HG03135 (cell line): ENCODE results near the gene AKAP9.
"Not testable (repeated sequence)": the region's sequence is repeated elsewhere in the genome, so short reads cannot be mapped to it uniquely, and the experiment has no call there.

Experiments
- ATAC-seq: cut with Tn5 transposase; IDR thresholded peaks from one replicate; pipeline ENCODE4 v1.9.1; 2021; ENCODE audit warnings: mild to moderate bottlenecking, moderate library complexity; ENCODE audit not compliant: unreplicated experiment

AKAP9 gene

DNA sequence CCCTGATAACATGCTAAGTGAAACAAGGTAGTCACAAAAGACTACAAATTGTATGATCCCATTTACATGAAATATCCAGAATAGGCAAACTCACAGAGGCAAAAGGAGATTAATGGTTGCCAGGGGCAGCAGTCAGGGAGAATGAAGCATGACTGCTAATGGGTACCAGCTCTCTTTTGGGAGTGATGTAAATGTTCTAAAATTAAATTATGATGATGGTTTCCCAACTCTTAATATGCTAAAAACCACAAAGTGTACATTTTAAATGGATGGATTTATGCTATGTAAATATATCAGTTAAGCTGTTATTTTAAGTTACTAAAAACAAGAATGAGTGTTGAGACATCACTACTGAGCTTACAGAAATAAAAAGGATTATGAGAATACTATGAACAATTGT lies 181.0 kb downstream of the AKAP9 start:
- ATAC-seq, result no peak

DNA sequence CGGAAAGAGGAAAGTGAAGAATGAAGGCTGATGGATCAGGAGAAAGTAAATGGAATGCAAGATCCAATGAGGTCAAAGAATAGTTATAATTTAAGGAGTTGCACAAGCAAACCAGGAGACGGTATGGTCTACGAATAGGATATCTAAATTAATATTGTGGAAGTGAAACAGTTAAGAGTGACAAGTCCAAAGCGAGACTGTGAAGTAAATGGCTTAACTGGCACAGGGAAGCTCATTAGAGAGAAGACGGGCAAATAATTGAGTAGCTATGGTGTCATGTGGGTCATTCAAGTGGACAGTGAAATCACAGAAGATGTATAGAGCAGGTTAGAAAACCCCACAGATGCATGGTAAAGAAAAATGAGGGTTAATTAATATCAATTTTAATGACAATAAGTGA lies 190.4 kb downstream of the AKAP9 start:
- ATAC-seq, result no peak

- ATAC-seq, result no peak
Observed at GRCh38 chr7:92131764-92132330, 191.2 kb downstream of the AKAP9 start.

GRCh38 chr7:92133133-92133736 lies 192.6 kb downstream of the AKAP9 start:
- ATAC-seq, result no peak

DNA sequence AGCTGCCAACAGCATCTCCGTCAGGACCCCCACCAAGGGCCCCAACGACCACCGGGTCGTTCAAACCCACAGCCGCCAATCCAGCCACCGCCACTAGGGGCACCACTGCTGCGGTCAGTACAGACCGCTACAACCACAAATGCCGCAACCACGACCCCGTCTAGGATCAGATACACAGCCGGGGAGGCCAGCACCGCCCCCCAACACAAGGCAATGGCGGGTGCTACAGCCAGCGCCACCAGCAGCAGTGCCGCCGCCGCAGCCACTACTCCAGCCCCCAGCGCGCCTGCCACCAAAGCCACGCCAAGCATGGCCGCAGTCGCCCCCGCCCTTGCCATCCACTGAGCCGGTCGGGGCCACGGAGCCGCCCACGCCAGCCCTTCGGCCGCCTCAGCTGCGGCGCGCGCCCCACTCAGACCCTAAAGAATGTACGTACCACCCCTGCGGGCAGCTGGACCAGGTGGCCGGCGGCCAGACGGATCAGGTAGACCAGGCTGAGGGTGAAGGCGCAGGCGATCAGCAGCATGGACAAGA lies 193.1 kb downstream of the AKAP9 start:
- peak; percentile 34 for ATAC-seq

- ATAC-seq, result peak; percentile 89
Observed at GRCh38 chr7:92134271-92135051, 193.8 kb downstream of the AKAP9 start, which contains the start of gene CYP51A1. Gene CYP51A1, minus strand, starts transcription at chr7:92134477. Its CDS starts 113 bp downstream, at chr7:92134364.

DNA sequence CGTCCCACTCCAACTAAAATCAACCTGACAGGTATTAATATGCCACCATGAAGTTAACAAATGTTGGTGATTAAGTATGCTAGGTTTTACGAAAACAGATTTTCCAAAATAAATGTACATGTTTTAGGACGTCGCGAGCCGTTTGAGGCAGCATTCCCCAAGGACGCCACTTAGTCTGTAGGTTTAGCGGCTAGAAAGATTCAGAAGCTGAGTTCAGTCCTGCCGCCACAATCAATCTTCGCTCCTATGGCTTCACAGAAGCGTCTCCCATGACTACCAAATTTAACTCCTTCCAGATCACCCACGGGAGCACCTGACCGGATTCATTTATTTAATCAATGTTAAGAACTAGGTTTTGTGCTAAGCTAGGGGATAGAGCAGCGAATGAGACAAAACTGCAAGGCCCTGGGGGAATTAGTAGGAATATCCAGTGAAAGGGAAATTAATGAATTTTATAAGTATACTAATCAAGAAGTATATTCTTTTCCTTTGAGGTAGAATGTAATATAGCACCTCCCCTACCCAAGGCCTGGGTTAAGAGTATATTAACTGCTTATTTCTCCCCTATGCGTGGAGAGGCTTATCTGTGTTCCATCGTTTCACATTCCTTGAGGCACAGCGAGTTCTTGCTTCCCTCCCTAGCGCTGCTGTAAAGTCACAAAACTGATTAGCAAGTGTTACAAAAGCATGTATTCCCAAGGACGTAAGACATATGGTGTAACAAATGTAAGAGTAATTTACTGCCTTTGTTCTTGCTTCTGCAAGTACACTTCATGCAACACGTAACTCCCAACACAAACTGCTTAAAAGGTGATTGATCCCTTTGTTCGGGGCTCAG lies 194.6 kb downstream of the AKAP9 start:
- peak; percentile 9 for ATAC-seq

DNA sequence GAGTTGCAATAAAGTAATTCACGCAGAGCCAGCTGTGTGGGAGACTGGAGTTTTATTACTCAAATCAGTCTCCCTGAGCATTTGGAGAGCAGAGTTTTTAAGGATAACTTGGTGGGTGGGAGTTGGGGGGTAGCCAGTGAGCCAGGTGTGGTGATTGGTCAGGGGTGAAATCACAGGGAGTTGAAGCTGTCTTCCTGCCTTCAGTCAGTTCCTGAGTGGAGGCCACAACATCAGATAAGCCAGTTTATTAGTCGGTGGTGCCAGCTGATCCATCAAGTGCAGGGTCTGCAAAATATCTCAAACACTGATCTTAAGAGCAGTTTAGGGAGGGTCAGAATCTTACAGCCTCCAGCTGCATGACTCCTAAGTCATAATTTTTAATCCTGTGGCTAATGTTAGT lies 196.9 kb downstream of the AKAP9 start:
- no peak for ATAC-seq

DNA sequence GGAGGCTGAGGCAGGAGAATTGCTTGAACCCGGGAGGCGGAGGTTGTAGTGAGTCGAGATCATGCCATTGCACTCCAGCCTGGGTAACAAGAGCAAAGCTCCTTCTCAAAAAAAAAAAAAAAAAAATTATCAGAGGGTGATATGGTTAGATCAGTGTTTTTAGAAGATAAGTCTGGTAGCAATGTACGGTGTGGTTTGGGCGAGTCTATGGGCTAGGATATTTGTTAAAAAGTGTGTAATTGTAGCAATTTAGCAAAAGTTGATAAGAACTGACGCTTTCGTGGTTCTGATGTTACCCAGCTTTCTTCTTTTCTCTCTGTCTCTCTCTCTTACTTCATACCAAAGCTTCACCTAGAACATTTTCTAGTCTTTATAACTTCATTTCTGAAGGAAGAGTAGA lies 200.5 kb downstream of the AKAP9 start:
- ATAC-seq, result no peak

DNA sequence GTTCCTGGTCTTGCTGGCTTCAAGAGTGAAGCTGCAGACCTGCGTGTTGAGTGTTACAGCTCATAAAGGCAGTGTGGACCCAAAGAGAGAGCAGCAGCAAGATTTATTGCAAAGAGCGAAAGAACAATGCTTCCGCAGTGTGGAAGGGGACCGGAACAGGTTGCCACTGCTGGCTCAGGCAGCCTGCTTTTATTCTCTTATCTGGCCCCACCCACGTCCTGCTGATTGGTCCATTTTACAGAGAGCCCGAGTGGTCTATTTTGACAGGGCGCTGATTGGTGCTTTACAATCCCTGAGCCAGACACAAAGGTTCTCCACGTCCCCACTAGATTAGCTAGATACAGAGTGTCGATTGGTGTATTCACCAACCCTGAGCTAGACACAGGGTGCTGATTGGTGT lies 202.1 kb downstream of the AKAP9 start:
- not testable (repeated sequence) for ATAC-seq

DNA sequence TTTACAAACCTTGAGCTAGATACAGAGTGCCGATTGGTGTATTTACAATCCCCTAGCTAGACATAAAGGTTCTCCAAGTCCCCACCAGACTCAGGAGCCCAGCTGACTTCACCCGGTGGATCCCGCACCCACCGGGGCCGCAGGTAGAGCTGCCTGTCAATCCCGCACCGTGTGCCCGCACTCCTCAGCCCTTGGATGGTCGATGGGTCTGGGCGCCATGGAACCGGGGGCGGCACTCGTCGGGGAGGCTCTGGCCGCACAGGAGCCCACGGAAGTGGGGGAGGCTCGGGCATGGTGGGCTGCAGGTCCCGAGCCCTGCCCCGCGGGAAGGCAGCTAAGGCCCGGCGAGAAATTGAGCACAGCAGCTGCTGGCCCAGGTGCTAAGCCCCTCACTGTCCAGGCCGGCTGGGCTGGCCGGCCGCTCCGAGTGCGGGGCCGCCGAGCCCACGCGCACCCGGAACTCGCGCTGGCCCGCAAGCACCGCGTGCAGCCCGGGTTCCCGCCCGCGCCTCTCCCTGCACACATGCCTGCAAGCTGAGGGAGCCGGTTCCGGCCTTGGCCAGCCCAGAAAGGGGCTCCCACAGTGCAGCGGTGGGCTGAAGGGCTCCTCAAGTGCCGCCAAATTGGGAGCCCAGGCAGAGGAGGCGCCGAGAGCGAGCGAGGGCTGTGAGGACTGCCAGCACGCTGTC lies 202.7 kb downstream of the AKAP9 start:
- ATAC-seq, result not testable (repeated sequence)

DNA sequence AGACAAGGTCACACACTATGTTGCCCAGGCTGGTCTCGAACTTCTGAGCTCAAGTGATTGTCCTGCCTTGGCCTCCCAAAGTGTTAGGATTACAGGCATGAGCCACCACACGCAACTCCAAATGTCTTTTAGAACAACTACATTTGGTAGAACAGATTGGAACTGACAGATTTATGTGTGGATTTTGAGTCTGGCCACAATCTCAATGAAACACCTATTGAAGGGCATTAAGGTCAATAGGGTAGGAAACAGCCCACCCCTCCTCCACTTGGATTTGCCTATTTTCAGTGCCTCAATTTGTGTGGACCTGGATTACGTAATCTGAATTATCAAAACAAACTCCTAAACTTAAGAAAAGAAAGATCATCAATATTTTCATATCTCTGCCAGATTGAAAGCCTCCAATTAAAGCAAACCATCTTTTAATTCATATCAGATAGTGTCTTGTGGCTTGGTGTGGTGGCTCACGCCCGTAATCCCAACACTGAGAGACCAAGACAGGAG lies 209.1 kb downstream of the AKAP9 start:
- ATAC-seq, result no peak

DNA sequence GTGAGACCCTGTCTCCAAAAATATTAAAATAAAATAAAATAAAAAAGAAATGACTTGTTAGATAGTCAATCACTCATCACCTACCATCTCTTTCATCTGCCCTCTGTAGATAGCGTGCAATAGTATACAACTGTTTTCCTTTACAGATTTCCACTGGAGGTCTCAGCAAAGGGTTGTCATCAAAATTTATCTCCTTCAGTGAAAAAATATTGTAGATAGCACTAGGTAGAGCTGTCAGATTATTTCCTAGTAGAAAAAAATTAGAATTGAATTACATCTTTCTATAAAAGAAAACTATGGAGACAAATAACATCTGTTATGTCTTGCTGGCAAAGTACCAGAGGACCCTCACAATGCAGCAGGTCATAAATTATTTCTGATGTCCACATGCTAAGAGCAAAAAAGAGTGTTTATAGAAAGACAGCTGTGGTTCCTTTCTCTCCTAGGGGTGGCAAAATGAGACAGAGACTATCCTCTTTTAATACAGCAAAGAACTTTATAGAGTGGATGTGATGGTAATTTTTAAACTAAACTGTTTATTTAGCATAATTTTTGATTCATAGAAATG lies 209.9 kb downstream of the AKAP9 start:
- no peak for ATAC-seq

DNA sequence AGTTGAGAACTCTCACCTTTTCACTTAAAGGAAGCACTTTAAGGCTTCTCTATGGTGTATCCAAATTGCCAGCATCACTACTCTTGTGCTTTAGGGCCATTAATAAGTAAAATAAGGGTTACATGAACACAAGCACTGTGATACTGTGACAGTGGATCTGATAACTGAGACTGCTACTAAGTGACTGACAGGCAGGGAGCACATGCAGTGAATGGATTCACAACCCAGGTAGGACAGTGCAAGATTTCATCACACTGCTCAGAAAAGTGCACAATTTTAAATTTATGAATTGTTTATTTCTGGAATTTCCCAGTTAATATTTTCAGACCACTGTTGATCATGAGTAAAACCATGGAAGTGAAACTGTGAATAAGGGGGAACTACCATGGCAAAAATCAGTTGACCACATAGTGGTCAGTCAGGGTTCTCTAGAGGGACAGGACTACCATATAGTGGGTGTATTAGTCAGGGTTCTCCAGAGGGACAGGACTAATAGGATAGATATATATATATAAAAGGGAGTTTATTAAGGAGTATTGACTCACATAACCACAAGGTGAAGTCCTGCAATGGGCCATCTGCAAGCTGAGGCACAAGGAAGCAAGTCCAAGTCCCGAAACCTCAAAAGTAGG lies 214.6 kb downstream of the AKAP9 start:
- no peak for ATAC-seq

DNA sequence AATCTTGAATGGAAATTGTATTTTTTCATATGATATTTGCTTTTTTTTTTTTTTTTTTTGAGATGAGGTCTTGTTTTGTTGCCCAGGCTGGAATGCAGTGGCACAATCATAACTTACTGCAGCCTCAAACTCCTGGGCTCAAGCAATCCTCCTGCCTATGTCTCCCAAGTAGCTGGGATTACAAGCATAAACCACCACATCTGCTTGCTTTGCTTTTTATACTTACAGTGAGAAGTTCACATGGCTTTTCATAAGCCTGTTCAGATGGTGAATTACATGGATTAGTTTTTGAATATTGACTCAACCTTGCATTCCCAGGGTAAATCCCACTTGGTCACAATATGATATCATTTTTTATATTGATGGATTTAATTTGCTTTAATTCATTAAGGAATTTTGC lies 216.3 kb downstream of the AKAP9 start:
- no peak for ATAC-seq

DNA sequence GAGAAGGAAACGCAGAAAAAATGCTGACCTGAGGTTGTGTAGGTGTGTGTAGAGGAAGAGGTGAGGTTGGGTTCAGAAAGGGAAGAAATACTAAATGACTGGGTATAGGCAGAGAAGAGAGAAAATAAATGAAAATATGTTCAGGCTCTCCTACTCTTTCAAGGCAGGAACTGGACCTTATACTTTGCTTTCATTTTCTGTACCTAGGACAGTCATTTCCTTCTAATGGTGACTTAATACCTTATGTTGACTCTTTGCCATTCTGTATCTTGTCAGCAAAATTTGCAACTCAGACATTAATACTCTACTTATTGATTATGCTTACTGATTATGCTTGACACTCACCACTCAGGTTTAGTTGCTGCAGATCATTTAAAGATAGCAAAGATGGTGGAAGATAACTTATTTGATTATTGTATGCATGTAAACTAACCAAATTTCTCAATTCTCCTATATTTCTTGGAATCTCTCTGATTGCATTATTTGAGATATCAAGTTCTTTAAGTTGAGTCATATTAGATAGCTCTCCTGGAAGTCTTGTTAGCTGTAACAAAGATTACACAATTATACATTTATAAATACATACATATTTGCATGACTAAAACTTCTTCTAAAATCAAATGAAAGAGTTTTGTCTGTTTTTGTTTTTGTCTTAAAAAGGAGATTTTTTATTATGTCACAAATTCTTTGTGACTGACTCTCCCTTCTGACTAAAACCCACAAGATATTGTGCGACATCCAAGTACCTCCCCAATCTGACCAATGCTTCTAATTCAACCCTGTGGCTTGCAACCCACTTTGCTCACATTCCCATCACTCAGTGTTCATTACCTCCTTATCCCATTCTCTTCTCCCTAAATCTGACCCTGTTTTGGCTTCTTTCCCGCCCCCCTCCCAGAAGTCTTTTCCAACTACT lies 218.3 kb downstream of the AKAP9 start:
- peak; percentile 91 for ATAC-seq
